ENCODE measurements around the gene PRPF18. TPM values are rescaled to one million over a fixed set of nuclear protein-coding genes. Genes with fewer than 3 reads are reported as not detected.

Gene PRPF18
- total RNA-seq, 1 experiment from 2014 or later: 13.4 TPM

- TF ChIP-seq ZNF423 (CRISPR knock-in tag; IDR thresholded peaks at IDR 0.05) (no peak), E2F1 (CRISPR knock-in tag; IDR thresholded peaks at IDR 0.05) (no peak), ATF2 (CRISPR knock-in tag; IDR thresholded peaks at IDR 0.05; ENCODE audit: borderline replicate concordance, low read depth) (no peak), PRDM15 (CRISPR knock-in tag; IDR thresholded peaks at IDR 0.05) (no peak), FOXP4 (CRISPR knock-in tag; IDR thresholded peaks at IDR 0.05) (no peak)
Observed at GRCh38 chr10:13592306-13592705, 5.5 kb downstream of the PRPF18 start (continued).

- Mint-ChIP-seq H3K4me1 (peaks cover 3% of the 10 kb centered on the region), H3K36me3 (no peaks in the 10 kb centered on the region), H3K4me3 (no peak overlapping the region), H3K27ac (no peak overlapping the region), H3K27me3 (ENCODE audit: low read depth) (no peaks in the 10 kb centered on the region), H3K9me3 (no peaks in the 10 kb centered on the region)
- DNase-seq (ENCODE audit: low spot score) (no peak), ATAC-seq (no peak)
- POLR2A ChIA-PET: no interaction called here
- CTCF ChIA-PET: no interaction called here
- TF ChIP-seq NR1H2 (CRISPR knock-in tag; IDR thresholded peaks at IDR 0.05): no peak
- TF ChIP-seq PREB (CRISPR knock-in tag; IDR thresholded peaks at IDR 0.05; ENCODE audit: borderline replicate concordance): no peak
- TF ChIP-seq AR (CRISPR knock-in tag; IDR thresholded peaks at IDR 0.05): no peak
- TF ChIP-seq GRHL2 (CRISPR knock-in tag; IDR thresholded peaks at IDR 0.05; ENCODE audit: insufficient replicate concordance, severe bottlenecking): no peak
- no peak for TF ChIP-seq ZNF138 (CRISPR knock-in tag; conservative IDR thresholded peaks at IDR 0.05)
- TF ChIP-seq ZNF317 (CRISPR knock-in tag; IDR thresholded peaks at IDR 0.05; ENCODE audit: borderline replicate concordance, low read depth): no peak
Observed at GRCh38 chr10:13593535-13593934, 6.8 kb downstream of the PRPF18 start.
